NCI-H1417 (cell line): ENCODE data around the gene ALPL.

ENCODE experiments used
- DNase-seq, 3 experiments: peaks; one replicate each; lab custom pipeline; 2025; lab: John Stamatoyannopoulos, UW

The ALPL gene

GRCh38 chr1:21618561-21619374 lies 109.5 kb downstream of the ALPL start:
- no peak for DNase-seq

GRCh38 chr1:21619375-21619947 lies 110.2 kb downstream of the ALPL start:
- DNase-seq: no peak

DNA sequence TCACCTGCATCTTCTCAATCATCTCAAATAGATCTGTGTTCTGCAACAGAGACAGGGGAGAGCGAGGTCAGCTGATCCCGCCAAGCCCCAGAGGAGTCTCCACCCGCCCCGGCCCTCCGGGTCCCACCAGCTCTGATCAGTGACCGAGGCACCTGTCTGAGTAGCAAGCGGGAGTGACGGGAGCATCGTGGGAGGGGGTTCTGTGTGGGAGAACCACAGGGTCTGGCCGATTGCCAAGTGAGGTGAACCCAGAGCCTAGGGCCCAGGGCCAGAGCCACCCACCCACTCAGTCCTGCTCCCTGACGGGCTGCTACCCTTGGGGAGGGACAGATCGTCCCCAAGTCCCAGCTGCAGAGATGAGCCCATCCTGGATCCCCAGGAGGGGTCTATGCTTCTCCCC lies 110.8 kb downstream of the ALPL start:
- peak in 1 of 3 experiments; percentile 23 for DNase-seq

DNA sequence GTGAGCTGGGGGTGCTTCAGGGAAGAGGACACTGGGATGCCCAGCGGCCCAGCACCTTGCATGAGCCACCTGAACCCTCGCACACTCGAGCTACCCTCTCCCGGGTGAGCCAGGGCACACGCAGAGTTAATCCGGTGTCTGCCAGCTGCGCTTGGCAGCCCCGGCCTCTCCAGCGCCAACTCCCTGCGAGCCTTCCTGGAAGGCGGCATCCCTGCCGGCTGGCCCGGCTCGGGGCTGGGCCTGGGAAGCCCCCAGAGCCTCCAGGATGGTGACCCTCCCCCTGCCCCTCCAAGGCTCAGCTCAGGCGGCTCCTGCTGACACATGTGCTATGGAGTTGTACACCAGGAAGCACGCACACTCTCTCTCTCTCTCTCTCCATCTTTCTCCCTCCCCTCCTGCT lies 111.3 kb downstream of the ALPL start:
- DNase-seq: peak in 1 of 3 experiments; percentile 23

DNA sequence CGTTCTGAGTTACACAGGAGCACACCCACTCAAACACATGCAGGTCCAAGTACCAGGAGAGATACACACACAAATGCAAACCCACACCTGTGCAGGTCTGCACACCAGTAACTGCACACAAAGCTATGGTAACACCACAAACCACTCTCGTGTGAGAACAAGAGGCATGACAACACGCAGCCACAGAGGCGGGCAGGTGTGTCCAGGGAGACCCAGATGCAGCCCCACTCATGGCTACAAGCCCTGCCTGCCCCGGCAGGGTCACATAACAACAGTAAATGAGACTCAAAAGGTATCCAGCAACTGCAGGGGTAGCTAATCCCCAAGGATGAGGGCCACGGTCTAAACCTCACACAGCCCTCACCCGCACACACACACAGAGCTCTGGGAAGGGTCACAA lies 111.8 kb downstream of the ALPL start:
- no peak for DNase-seq

GRCh38 chr1:21621761-21622436 lies 112.7 kb downstream of the ALPL start:
- DNase-seq: no peak

GRCh38 chr1:21622466-21623315 lies 113.5 kb downstream of the ALPL start:
- no peak for DNase-seq

DNA sequence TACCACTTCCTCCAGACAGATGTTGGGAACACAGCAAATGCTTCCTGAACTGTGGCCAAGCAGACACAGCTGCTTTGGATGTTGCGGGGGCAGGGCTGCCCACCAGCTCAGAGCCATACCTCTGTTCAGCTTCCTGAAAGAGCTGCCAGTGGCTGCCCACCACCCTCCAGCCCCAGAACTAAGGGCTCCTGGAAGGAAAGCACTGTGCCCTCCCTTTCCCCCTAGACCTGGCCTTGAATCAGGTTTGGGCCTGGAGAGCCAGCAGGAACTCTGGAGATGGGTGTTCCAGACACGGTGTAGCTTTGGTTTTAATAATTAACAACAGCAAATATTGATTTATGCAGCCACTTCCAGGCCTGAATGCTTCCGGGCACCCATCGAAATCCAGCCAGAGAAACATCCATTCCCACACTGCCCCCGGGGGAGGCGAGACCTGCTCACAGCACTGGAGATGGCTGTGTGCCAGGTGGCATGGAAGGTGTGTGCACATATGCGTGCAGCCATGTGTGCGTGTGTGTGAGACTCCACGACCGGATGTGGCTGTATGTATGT lies 114.3 kb downstream of the ALPL start:
- peak in 2 of 3 experiments; percentile 70 to 86 for DNase-seq

- DNase-seq: no peak
These were observed 115.6 kb downstream of the ALPL start for GRCh38 chr1:21624571-21625389.

- DNase-seq: peak in 1 of 3 experiments; percentile 3
These were observed 116.4 kb downstream of the ALPL start for GRCh38 chr1:21625390-21626190.

- no peak for DNase-seq
These were observed 117.7 kb downstream of the ALPL start for GRCh38 chr1:21626921-21627339.
